Measurements from ENCODE around the gene PDE7B.

PDE7B gene

DNA sequence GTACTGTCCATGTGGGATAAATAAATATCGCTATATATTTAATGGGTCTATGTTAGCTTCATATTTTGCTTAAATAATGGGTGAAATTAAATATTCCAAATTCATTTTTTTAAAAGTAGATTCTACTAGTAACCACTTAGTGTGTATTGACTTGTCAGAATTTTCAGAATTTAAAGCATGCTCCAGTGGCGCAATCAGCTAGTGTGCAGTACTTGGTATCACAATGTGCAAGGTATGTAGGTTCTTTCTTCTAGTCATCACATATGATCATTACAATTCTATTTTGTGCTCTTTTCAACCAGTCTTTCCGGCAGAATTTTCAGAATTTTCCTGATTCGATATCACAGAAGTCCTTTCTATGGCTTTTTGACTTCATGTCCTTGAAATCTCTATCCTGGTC is 32.6 kb downstream of the PDE7B start:
- DNase-seq (ENCODE audit: low read depth in 1 of 2, low spot score in 1 of 2) = no peak

DNA sequence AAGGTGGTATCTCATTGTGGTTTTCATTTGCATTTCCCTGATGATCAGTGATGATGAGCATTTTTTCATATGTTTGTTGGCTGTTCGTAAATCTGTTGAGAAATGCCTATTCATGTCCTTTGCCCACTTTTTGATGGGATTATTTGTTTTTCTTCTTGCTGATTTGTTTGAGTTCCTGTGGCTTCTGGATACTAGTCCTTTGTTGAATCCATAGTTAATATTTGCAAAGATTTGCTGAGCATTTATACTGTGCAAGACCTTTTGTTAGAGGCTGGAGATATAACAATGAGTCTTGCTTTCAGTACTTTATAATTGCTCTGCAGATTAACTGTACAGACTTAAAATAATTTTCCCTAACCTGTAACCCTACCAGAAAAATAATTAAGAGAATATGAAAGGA is 35.6 kb downstream of the PDE7B start:
- no peak for DNase-seq (ENCODE audit: low read depth in 1 of 2, low spot score in 1 of 2)

DNA sequence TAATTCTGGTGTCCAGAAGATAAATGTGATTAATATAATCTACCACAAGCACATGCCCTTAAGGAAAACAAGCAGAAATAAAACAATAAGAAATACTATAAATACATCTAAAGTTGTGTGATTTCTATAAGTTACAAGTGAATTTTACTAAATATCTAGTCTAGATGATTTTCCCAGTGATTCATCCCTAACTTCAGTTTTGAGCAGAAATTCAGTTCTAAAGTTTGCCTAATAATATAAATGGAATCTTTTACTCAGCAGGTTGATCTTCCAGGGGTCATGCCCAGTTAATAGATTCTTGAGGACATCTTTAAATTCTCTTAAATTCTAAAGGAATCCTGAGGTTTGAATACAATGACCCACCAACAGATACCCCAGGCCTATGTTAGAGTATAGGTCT is 37.3 kb downstream of the PDE7B start:
- DNase-seq (ENCODE audit: low read depth in 1 of 2, low spot score in 1 of 2) = no peak

- DNase-seq (ENCODE audit: low read depth in 1 of 2, low spot score in 1 of 2) = no peak
Observed at GRCh38 chr6:135890876-135891275, 39.4 kb downstream of the PDE7B start.

DNA sequence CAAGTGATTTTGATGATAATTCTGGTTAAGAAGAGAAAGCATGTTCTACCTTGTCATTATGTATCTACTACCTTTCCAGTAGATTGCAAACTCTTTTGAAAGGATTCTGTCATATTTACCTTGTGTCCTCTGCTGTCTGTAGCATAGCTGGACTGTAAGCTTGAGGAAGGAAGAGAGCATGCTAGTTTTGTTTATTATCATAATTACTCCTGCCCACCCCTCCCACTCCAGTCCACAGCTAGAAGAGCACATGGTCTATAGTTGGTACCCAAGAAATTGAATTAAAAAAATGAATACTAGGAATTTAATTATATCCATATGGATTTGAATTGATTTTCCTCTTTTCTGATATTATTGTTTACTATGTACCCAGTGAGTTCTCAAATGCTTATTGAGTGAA is 40.2 kb downstream of the PDE7B start:
- no peak for DNase-seq (ENCODE audit: low read depth in 1 of 2, low spot score in 1 of 2)

- DNase-seq (ENCODE audit: low read depth in 1 of 2, low spot score in 1 of 2) = no peak
Observed at GRCh38 chr6:135895231-135895911, 43.9 kb downstream of the PDE7B start.

DNA sequence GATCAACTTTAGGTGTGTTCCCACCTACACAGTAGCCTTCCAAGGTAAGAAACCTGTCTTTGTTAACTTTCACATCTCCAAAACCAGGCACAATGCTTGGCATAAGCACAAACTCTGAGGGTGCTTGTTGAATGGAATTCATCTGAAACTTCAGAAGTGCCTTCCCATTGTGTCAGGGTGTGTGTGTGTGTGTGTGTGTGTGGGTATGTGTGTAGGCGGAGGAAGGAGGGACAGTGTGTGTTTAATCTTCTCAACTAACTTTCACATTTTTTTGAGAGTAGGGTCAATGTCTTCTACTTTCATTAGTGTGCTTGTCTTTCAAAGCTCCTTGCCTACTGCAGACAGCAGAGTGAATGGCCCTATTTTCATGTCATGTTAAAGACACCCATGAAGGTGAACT is 45.6 kb downstream of the PDE7B start:
- DNase-seq (ENCODE audit: low read depth in 1 of 2, low spot score in 1 of 2) = no peak

DNA sequence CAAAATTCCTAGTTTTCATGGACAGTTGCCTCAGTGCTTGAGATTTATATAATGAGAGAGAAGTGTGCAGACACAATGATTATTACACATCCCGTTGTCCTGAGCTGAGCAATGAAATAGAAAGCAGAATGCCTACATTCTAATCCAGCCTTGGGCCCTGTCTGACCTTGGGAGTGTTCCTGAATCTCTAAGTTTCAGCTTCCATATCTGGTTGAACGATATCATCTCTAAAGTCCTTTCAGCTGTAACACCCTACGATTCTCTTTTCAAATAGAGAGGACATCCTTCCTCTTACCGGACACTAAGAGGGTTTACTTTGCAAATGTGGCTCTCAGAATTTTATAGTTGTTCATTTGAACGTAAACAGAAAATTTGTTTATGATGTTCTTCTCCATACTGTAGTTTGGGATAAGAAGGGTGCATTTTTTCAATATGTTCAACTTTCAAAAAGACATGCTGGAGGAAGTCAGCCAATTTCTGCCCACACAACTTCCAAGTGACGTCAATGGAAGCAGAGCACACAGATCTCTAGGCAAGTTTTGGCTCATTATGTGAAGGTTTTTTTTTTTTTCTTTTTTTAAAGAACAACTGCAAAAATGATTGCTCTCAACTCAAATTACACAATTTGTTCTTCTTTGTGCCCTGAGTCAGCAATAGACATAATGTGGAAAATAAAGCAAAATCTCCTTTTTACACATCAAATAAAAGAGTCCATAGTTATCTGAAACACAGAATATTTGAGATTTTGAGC is 50.4 kb downstream of the PDE7B start:
- DNase-seq (ENCODE audit: low read depth in 1 of 2, low spot score in 1 of 2) = no peak

- no peak for DNase-seq (ENCODE audit: low read depth in 1 of 2, low spot score in 1 of 2)
Observed at GRCh38 chr6:135902756-135903331, 51.3 kb downstream of the PDE7B start.

DNA sequence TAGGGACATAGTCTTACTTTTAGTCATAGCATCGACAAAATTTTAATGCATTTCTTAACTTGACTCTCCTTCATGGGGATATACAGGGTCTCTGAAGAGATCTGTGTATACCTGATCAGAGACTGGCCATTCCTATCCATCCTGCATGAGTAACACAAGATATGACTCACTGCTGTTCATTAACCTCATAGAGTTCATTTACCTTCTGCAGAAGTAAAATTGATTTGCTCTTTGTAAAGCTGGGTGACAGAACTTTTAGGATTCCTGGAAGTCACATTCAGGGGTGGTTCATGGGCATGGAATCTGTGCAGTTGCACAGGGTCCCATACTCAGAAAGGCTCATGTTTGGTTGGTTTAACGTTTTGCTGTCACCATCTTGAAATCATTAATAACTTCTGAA is 53.2 kb downstream of the PDE7B start:
- no peak for DNase-seq (ENCODE audit: low read depth in 1 of 2, low spot score in 1 of 2)

DNA sequence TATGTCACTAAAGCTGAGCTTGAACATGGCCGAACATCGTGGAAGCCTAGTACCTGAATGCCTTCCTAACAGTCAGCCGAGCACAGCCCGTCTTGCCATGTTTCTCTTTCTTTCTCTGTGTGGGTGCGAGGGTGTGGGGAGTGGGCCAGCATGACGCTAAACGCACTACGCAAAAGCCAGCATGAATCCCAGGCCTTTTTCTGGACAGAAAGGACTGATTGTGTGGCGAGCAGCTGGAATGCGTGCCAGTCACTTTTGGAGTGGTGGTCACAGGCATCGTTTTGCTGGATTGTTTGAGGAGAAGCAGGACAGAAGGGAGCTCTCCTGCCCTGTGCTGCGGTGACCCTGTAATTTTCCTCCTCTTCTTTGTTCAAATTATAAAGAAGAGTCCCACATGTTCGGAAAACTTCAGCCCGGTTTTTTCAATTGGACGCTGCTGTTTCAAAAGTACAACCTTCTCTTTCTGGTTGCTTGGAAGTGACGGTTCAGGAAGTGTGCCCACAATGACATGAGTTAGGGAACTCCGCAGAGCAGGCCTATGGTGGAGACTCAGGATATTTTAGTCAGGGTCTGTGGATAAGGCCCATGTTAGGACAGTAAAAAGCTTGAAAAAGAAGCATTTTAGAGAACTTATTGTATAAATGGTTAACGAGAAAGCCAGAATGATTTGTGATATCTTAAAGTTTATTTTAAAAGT is 54.3 kb downstream of the PDE7B start:
- no peak for DNase-seq (ENCODE audit: low read depth in 1 of 2, low spot score in 1 of 2)

DNA sequence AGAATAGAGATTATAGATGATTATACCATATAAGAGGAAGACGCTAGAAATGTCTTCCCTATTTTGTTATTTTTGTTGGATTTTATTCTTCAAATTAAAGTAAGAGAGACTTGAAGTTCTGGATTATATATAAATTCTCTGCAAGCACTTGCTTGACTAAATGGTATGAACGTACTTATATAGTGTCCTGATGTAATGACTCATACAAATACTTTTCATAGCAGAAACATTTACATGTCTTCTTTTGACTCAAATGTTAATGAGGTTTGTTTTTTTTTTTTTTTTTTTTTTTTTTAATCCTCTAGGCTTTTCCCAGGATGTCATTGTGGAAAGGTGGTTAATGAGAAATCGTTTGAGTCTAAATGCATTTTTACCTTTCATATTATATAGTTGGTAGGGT is 55.0 kb downstream of the PDE7B start:
- no peak for DNase-seq (ENCODE audit: low read depth in 1 of 2, low spot score in 1 of 2)

DNA sequence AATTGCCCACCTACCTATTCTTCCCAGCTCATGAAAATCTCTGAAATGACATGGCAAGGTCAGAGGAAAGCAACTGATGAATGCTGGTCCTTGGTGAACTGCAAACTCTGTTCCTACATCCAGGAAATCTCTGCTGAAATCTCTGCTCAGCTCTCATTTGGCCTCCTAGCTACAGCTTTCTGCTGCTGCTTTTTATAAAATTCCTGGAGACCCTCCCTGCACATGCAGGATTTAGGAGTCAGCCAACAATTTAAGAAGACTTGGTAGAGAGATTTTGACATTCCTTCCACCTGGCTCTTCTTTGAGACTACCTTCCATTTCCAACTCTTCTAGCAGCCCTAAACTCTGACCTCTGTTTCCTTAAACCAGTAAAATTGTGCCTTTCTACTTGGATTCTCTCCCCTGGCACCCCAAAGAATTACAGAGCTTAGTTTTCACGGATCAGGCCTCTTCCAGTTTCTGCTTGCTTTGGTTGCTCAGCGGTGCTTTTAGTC is 55.5 kb downstream of the PDE7B start:
- no peak for DNase-seq (ENCODE audit: low read depth in 1 of 2, low spot score in 1 of 2)

- DNase-seq (ENCODE audit: low read depth in 1 of 2, low spot score in 1 of 2) = peak in 1 of 2 donors; percentile 23
Observed at GRCh38 chr6:135909737-135910387, 58.4 kb downstream of the PDE7B start.

DNA sequence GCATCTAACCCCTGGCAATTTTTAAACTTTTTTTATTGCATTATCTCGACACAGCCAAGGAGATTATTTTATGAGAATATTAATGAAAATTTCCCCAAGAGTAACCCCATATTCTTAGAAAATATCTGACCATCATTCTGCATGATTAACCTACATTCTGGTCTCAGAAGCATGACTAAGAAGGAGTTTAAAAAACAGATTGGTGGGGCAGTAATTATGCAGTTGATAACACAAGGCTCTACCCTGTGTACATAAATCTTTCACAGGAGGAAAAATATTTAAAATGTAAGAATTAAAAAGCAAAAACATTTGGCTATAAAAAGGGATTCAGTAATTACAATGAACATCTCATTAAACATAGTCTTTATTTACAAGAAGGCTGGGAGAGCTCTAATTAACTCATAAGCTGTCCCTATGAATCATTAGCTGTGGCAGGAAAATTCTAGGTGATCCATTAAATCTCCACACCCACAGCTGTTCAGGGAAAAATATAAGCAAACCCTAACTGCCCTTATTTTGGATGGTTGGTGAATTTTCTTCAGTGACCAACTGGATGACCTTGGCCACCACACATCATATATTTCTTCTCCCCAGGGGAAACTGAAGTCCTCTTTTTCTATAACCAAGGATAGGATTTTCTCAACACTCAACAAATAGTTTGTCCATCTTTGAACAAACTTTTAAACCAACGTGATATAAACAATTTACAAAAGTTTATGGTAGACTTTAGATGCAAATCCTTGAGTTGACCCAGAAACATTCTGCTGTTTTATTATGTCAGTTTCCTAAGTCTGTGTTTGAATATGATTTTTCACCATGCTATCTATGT is 59.5 kb downstream of the PDE7B start:
- no peak for DNase-seq (ENCODE audit: low read depth in 1 of 2, low spot score in 1 of 2)

DNA sequence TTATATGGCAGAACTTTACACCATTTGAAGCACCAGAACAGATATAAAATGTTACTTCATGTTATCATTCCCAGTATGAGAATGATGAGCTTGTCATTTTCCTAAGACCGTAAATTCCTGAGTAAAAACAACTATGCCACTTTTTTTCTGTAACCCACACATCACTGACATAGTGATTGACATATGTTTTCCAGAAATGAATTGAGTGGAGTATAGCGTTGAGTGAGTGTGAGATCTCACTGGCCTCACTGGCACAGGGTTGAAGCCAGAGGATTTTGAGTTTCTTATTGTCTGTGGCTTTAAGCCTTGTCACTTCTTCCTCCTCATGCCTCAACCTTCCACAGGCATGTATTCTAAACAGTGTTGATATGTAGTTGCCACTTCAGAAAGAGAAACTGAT is 62.3 kb downstream of the PDE7B start:
- DNase-seq (ENCODE audit: low read depth in 1 of 2, low spot score in 1 of 2) = no peak

- DNase-seq (ENCODE audit: low read depth in 1 of 2, low spot score in 1 of 2) = no peak
Observed at GRCh38 chr6:135919026-135919425, 67.5 kb downstream of the PDE7B start.

DNA sequence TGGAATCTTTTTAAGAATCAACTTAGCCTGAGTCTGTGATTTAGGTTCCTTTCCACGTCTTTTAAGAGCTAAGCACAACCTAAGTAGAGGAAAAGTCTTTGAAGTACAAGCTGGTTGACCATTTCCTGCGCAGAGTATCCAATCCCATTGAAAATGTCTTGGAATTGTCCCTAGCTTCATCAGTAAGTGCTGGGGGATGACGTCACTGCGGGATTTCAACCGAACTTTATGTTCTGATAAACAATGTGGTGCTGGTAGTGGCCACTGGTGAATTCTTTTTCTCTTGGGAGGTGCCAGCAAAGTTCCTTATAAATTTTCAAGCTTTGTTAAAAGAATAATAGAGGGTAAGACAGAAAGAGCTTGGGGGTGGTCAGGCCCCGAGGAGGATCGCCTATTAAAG is 69.2 kb downstream of the PDE7B start:
- no peak for DNase-seq (ENCODE audit: low read depth in 1 of 2, low spot score in 1 of 2)

GRCh38 chr6:135921188-135921587 is 69.7 kb downstream of the PDE7B start:
- no peak for DNase-seq (ENCODE audit: low read depth in 1 of 2, low spot score in 1 of 2)

GRCh38 chr6:135922174-135922573 is 70.7 kb downstream of the PDE7B start:
- DNase-seq (ENCODE audit: low read depth in 1 of 2, low spot score in 1 of 2) = no peak

Data from activated T-helper 1 cell treated with anti-CD3 and anti-CD28 coated beads, Interleukin-2, amount 50 U/mL, for 16 hours (primary cell).